BJ (cell line): ENCODE results near the gene COX19. TPM values are rescaled to one million over a fixed set of nuclear protein-coding genes. Genes with fewer than 3 reads are reported as not detected.

ENCODE experiments used
- CTCF ChIA-PET: fragments of 350-600 bp; formaldehyde crosslinking; extraction: SDS; loops from one replicate; lab custom pipeline; 2021; ENCODE audit warnings: antibody characterized with exemption, inconsistent platforms; lab: Yijun Ruan, JAX
- POLR2A ChIA-PET: fragments of 300-600 bp; sonication (Branson Sonifier 250); formaldehyde crosslinking; extraction: SDS; loops from one replicate; lab custom pipeline; 2021; ENCODE audit warnings: antibody characterized with exemption; lab: Charles Lee
- DNase-seq: peaks from one replicate; pipeline ENCODE4 v3.0.0-alpha.2; 2011; ENCODE audit warnings: low read depth
- H3K27me3 ChIP-seq: 2 replicates; pipeline ENCODE4 v1.6.0; 2011; ENCODE audit warnings: low read length; ENCODE audit not compliant: control insufficient read depth, insufficient read depth
- H3K36me3 ChIP-seq: 2 replicates; pipeline ENCODE4 v1.5.1; 2011; ENCODE audit warnings: low read length; ENCODE audit not compliant: control insufficient read depth, insufficient read depth
- H3K4me3 ChIP-seq: 2 replicates; pipeline ENCODE4 v1.5.1; 2011; ENCODE audit warnings: low read depth, mild to moderate bottlenecking, control low read depth, low read length
- CTCF ChIP-seq: IDR thresholded peaks from 2 replicates; pipeline ENCODE4 v1.5.1; 2011; ENCODE audit warnings: low read depth, mild to moderate bottlenecking, control low read depth, inconsistent platforms, low read length, moderate library complexity; ENCODE audit not compliant: insufficient read depth
- polyA plus RNA-seq: library from polyadenylated mRNA; depleted of rRNA; stranded (reverse); fragments of >200 nt; gene quantifications from 2 replicates; pipeline ENCODE4 v1.2.3, GENCODE V29; 2011

Gene COX19
- polyA plus RNA-seq, 1 experiment = 5.6 TPM

DNA sequence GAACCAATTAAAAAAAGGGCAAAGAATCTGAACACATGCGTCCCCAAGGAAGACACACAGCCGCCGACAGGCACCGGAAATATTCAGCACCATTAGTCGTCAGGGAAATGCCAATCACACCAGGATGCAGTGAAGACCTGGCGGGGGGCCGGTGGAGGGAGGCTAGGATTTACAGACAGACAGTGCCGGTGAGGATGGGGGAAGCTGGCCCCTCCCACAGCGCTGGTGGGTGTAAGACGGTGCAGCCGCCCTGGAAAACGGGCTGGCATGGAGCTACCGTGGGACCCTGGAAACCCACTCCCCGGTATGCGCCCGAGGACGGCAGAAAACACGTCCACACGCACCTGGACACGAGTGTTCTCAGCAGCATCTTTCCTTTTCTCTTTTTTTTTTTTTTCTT lies 16.1 kb downstream of the COX19 start:
- ChIA-PET CTCF (no interaction called here), POLR2A (no interaction called here)
- no peaks in the 10 kb centered on the region for H3K36me3 ChIP-seq
- H3K4me3 ChIP-seq = no peak overlapping the region
- peaks cover 11% of the 10 kb centered on the region for H3K27me3 ChIP-seq
- TF ChIP-seq CTCF = no peak
- DNase-seq = no peak

DNA sequence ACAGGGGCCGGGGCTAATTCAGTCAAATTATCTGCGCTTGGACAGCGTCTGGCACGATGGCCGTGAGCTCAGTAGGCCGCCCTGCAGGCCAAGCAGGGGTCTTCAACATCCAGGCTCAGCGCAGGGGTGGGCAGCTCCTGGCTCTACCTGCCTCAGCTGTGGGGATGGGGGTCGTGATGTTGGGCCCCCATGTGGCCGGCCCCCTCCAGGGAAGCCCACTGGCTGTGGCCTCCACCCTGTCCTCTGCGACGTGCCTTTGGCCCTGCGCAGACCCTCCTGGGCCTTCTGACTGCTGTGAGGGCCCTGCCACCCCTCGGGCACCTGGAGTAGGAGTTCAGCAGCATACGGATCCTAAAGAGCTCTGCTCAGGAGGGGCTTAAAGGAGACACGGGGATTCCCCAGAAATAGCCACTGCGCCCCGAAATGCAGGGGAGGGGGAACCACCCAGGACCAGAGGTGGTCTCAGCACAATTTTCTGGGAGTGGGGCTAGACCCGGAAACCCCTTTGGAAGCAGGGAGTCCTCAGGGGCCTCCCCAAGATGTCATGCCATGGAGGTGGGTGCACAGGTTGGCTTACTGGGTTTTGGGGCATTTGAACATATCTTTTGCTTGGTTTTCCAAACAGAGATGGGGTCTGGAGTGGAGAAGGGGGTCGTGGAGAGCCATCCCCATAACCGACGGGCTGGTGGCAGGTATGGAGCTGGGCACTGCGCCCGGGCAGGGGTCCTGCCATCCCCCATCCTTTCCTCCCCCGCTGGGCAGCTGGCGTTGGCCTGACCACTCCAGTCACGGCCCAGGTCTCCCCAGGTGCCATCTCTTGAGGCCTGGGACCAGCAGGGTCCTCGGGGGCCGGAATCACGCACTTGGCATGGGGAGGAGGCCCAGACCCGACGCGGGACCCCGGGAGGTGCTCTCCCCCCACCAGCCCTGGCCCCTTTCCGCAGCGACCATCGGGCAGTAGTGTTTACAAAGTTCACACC lies 16.8 kb downstream of the COX19 start:
- no peaks in the 10 kb centered on the region for H3K36me3 ChIP-seq
- peaks cover 11% of the 10 kb centered on the region for H3K27me3 ChIP-seq
- H3K4me3 ChIP-seq = no peak overlapping the region
- DNase-seq = no peak
- ChIA-PET CTCF (interaction anchor here (1.4 kb wide), 1 partner anchor 48 kb away, joined by 4 read pairs; no protein-coding TSS in a partner anchor), POLR2A (no interaction called here)
- TF ChIP-seq CTCF = no peak

DNA sequence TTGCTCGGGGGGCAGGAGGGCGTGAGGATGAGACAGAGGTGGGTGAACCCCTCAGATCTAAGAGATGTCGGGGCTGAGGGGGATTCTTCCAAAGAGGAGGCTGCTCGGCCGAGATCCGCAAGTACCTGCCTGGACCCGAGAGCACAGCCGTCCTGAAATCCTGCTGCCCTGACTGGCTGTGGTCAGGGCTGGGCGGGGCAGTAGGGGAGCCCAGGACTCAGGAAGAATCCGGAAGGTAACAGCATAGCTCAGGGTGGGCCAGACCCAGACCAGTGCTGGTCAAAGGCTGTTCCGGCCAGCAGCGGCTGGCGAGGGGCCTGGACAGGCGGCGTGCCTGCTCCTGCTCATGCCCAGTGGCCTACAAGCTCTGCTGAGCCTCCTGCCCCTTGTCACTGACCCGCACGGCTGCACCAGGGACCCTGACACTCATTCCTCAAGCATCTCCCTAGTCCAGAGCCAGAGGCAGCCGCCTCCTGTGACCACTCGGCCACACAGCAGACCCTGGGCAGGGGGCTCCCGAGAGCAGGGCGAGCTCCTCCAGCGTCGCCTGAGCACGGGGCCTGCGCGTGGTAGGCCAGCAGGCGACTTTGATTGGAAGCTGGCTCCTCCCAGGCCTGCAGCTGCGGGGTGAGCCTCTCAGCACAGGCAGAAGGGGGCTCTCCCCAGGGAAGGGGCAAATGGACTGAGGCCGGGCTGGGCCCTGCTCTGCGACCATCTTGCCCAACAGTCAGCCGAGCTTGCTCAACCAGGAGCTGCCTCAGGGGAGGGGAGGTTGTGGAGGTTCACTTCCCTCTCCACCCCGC lies 17.7 kb downstream of the COX19 start:
- POLR2A ChIA-PET = no interaction called here
- Histone ChIP-seq H3K27me3 (peaks cover 11% of the 10 kb centered on the region), H3K36me3 (no peaks in the 10 kb centered on the region), H3K4me3 (no peak overlapping the region)
- DNase-seq = no peak
- CTCF ChIA-PET = interaction anchor here (0.9 to 1.7 kb wide), 4 partner anchors 17 to 226 kb away, joined by 3 to 4 read pairs (median 4); no protein-coding TSS in a partner anchor
- TF ChIP-seq CTCF = no peak

- Histone ChIP-seq H3K36me3 (no peaks in the 10 kb centered on the region), H3K4me3 (no peak overlapping the region), H3K27me3 (peaks cover 11% of the 10 kb centered on the region)
- no peak for TF ChIP-seq CTCF
- no peak for DNase-seq
- POLR2A ChIA-PET = no interaction called here
- CTCF ChIA-PET = interaction anchor here (0.6 to 1.7 kb wide), 4 partner anchors 19 to 110 kb away, joined by 3 to 4 read pairs (median 3); no protein-coding TSS in a partner anchor
These were observed 19.3 kb downstream of the COX19 start for GRCh38 chr7:956031-956430.
